Measurements from ENCODE around the gene SGSM1. TPM values are rescaled to one million over a fixed set of nuclear protein-coding genes. Genes with fewer than 3 reads are reported as not detected.

Gene SGSM1
- total and polyA plus RNA-seq, 2 of the 4 experiments (the other 2 are of a cell fraction) = not detected

DNA sequence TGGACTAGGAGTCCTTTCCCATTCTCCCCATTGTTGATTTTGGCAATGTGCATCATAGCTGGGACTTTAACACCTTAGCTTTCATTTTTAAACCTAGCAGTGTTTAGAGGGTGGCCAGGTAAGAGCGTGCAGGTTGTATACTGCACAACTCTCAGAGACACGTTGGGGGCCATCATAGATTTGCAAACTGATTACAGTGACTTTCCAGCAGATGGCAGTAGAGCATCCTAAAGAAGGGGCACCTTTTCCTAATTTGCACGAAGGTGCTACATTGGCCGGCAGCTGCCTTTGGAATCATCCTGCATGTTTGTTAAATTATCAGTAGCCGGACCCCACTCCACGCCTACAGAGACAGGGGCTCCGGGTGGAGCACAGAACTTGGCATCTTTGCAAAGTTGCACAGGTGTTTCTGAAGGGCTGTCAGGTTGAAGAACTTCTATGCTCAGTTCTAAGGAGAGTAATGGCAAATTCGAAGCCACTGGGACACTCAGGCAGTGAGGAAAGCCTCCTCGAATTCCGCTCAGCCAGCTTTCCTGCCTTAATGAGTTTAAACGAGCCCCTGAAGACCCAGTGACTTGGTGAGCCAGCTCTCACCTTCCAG lies 132.8 kb downstream of the SGSM1 start:
- in situ Hi-C loops (cut with MboI; ENCODE audit: low sequenced_read_pairs) (no loop called here), intact Hi-C loops (cut with micrococcal nuclease) (loop anchor here (1.0 to 5.0 kb wide), 2 partner anchors 109 to 167 kb away; partner anchors contain the start of gene PIWIL3), dilution Hi-C loops (cut with HindIII; ENCODE audit: low sequenced_read_pairs, unreplicated experiment) (no loop called here)
- H2BK5ac ChIP-seq (ENCODE audit: low read depth, low read length, poor library complexity, severe bottlenecking) = no peak overlapping the region
- no peak overlapping the region for H2BK20ac ChIP-seq (ENCODE audit: low read depth, low read length)
- ChIA-PET POLR2A (ENCODE audit: unreplicated experiment) (no interaction called here), CTCF (interaction anchor here (1.1 kb wide), 1 partner anchor 109 kb away, joined by 3 read pairs; no protein-coding TSS in a partner anchor)
- H3K18ac ChIP-seq (ENCODE audit: low read depth, low read length) = no peak overlapping the region
- H3K9ac ChIP-seq (ENCODE audit: low read depth, low read length) = no peak overlapping the region
- TF ChIP-seq NFE2L2 (IDR thresholded peaks at IDR 0.05; ENCODE audit: low read depth, low read length) = no peak
- peak; percentile 46 for TF ChIP-seq RAD21 (IDR thresholded peaks at IDR 0.05; ENCODE audit: low read length)
- TF ChIP-seq, protein P1, sequence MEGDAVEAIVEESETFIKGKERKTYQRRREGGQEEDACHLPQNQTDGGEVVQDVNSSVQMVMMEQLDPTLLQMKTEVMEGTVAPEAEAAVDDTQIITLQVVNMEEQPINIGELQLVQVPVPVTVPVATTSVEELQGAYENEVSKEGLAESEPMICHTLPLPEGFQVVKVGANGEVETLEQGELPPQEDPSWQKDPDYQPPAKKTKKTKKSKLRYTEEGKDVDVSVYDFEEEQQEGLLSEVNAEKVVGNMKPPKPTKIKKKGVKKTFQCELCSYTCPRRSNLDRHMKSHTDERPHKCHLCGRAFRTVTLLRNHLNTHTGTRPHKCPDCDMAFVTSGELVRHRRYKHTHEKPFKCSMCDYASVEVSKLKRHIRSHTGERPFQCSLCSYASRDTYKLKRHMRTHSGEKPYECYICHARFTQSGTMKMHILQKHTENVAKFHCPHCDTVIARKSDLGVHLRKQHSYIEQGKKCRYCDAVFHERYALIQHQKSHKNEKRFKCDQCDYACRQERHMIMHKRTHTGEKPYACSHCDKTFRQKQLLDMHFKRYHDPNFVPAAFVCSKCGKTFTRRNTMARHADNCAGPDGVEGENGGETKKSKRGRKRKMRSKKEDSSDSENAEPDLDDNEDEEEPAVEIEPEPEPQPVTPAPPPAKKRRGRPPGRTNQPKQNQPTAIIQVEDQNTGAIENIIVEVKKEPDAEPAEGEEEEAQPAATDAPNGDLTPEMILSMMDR (conservative IDR thresholded peaks at IDR 0.05; ENCODE audit: low read depth, low read length) = peak; percentile 58
- TF ChIP-seq SMC3 (IDR thresholded peaks at IDR 0.05; ENCODE audit: low read depth, low read length) = peak; percentile 32; the same call in 1 of the 2 replicates
- no peak for TF ChIP-seq RCOR1 (IDR thresholded peaks at IDR 0.05; ENCODE audit: insufficient replicate concordance, low read length)
- TF ChIP-seq RFX5 (IDR thresholded peaks at IDR 0.05; ENCODE audit: low read depth, low read length) = no peak
- DNase-seq = peak; percentile 25
- WGBS, 2 experiments (ENCODE audit: extremely low coverage in 2 of 2, insufficient read length in 1 of 2) = 7% methylated on average over 7 of the region's 11 CpGs; no CpG with 5 or more reads in 1 of the 2 experiments
- no peak overlapping the region for H3K27ac ChIP-seq (ENCODE audit: insufficient read depth, low read length)
- no peak overlapping the region for H4K5ac ChIP-seq (ENCODE audit: low read depth, low read length)
- no peak overlapping the region for H3K4ac ChIP-seq (ENCODE audit: low read depth, low read length)
- H3K9me1 ChIP-seq (ENCODE audit: insufficient read depth, low read length) = no peaks in the 10 kb centered on the region
- ATAC-seq (ENCODE audit: low read depth) = peak; percentile 57
- H3K4me2 ChIP-seq (ENCODE audit: low read depth, low read length) = no peak overlapping the region
- H3K14ac ChIP-seq (replicated peaks; ENCODE audit: low read depth, low read length) = no peak overlapping the region
- H2AK9ac ChIP-seq (replicated peaks; ENCODE audit: low read depth, low read length, poor library complexity) = no peak overlapping the region
- H3K27me3 ChIP-seq (ENCODE audit: control insufficient read depth, insufficient read depth, low read length) = no peaks in the 10 kb centered on the region
- H3K36me3 ChIP-seq (ENCODE audit: control insufficient read depth, insufficient read depth, low read length) = no peaks in the 10 kb centered on the region
- H3K56ac ChIP-seq (ENCODE audit: extremely low read depth, insufficient read depth, low read length) = no peak overlapping the region
- H2AK5ac ChIP-seq (ENCODE audit: low read depth, low read length) = no peak overlapping the region
- no peak overlapping the region for H4K91ac ChIP-seq (ENCODE audit: insufficient read depth, low read depth, low read length)
- no peak overlapping the region for H2BK15ac ChIP-seq (ENCODE audit: low read depth, low read length)
- no TSS peak for BruUV-seq (replicated peaks)
- no peaks in the 10 kb centered on the region for H3K79me1 ChIP-seq (ENCODE audit: low read depth in 1 of 2, low read length in 2 of 2)
- no peak overlapping the region for H4K8ac ChIP-seq (ENCODE audit: low read depth in 2 of 2, low read length in 2 of 2)
- H2AFZ ChIP-seq (replicated peaks; ENCODE audit: low read length, poor library complexity) = no peak overlapping the region
- no peaks in the 10 kb centered on the region for H3K9me3 ChIP-seq (ENCODE audit: control insufficient read depth, insufficient read depth, low read length)
- no peak overlapping the region for H3K4me3 ChIP-seq (ENCODE audit: insufficient read depth, low read depth, low read length)
- H2BK120ac ChIP-seq (ENCODE audit: low read depth, low read length) = no peak overlapping the region
- no peaks in the 10 kb centered on the region for H3K4me1 ChIP-seq (ENCODE audit: control insufficient read depth, insufficient read depth, low read length)
- no peaks in the 10 kb centered on the region for H4K20me1 ChIP-seq (ENCODE audit: insufficient read depth, low read length)
- no peak overlapping the region for H3K23ac ChIP-seq (ENCODE audit: low read depth, low read length)

All from IMR-90 (cell line).